ENCODE results near the gene MAP4K2.

GRCh38 chr11:64747961-64748665, 54.9 kb downstream of the MAP4K2 start:
- TF ChIP-seq CTCF (IDR thresholded peaks at IDR 0.05; ENCODE audit: low read length) (no peak), EZH2 (optimal IDR thresholded peaks at IDR 0.05; ENCODE audit: low read depth, low read length) (no peak), EZH2phosphoT487 (IDR thresholded peaks at IDR 0.05; ENCODE audit: low read length) (no peak)

Measured in MM.1S (cell line).